GM12873 (cell line): ENCODE measurements around the gene SMIM28.

ENCODE experiments used
- TF ChIP-seq, protein P1 (sequence below): IDR thresholded peaks from 2 replicates; pipeline ENCODE4 v1.5.1; 2012; ENCODE audit warnings: low read depth, mild to moderate bottlenecking, moderate library complexity, low read length, control low read depth; ENCODE audit not compliant: insufficient read depth; ENCODE audit errors: missing control alignments

The SMIM28 gene

GRCh38 chr6:138419766-138420165 lies 42.1 kb downstream of the SMIM28 start:
- TF ChIP-seq, protein P1, sequence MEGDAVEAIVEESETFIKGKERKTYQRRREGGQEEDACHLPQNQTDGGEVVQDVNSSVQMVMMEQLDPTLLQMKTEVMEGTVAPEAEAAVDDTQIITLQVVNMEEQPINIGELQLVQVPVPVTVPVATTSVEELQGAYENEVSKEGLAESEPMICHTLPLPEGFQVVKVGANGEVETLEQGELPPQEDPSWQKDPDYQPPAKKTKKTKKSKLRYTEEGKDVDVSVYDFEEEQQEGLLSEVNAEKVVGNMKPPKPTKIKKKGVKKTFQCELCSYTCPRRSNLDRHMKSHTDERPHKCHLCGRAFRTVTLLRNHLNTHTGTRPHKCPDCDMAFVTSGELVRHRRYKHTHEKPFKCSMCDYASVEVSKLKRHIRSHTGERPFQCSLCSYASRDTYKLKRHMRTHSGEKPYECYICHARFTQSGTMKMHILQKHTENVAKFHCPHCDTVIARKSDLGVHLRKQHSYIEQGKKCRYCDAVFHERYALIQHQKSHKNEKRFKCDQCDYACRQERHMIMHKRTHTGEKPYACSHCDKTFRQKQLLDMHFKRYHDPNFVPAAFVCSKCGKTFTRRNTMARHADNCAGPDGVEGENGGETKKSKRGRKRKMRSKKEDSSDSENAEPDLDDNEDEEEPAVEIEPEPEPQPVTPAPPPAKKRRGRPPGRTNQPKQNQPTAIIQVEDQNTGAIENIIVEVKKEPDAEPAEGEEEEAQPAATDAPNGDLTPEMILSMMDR, result no peak

DNA sequence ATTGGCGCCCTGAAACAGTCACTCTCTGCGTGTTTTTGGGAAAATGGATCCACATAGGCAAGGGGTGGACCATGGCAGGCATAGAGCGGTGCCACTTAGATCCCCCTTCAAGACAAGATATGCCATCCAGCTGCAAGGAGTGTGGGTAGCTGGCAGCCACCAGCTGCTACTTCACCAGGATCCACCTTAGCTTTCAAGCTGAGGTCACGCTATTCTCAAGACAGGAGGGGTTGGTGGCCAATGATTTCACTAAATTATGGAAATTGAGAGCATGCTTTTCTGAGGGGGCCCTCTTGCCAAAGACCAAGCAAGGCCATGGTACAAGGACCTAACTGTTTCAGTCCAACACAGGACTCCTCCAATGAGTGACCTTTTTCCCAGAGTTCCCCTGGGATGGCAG lies 42.7 kb downstream of the SMIM28 start:
- TF ChIP-seq, protein P1, result no peak

- TF ChIP-seq, protein P1, result no peak
These were observed 43.4 kb downstream of the SMIM28 start for GRCh38 chr6:138421089-138421488.

DNA sequence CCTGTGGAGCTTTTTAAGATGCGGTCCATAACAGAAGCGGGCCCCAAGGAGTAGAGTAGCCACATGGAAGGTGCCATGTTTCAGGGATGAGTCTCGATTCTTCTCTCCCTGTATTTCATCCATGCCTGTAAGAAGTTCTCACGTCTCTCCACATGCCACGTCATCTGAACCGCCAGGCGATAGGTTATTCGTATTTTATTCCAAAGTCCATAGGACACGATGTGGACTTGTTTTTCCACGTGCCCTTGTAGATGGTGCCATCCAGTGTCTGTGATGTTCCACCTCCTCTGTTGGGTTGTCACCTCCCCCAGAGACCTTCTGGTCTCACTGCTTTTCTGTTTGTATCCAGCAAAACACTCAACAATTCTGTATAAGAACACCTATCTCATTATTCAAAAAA lies 43.9 kb downstream of the SMIM28 start:
- TF ChIP-seq, protein P1, result no peak

GRCh38 chr6:138422861-138423260 lies 45.2 kb downstream of the SMIM28 start:
- TF ChIP-seq, protein P1, result no peak

DNA sequence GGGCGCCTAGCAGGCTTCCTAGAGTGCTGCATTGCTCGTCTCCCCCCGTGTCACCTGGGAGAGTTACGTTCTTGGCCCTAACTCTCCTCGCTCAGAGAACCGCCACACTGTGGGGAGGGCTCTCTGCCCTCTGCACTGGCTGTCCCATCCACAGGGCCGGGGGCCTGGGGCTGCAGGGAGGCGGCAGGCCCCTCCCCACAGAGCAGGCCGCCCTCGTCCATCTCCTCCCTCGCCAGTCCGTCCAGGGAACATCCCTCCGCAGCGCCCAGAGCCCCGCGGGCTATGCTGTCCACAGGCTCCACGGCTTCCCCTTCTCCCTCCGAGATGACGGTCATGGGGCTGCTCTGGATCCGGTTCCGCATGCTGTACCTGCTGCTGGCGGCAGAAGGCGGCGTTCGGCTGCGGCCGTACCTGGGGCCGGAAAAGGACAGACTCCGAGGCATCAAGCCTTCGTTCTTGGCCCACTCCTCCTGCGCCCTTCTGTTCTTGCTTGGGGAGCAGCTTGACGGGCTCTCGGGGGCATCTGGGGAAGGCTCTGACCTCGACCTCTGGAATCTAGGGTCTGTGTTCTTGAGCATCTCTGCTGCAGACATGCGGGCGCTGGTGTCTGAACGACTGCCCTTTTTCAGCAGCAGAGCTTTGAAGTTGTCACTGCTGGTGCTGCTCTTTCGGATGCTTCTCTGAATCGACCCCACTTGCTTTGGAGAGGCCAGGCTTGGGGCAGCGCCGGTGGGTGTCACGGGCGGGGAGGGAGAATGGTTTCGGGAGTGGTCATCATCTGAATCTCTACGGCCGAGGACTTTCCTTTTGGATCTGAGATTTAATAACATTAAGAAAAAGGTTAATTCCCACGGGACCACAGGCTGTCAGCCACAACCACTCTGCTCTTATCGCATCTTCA lies 46.5 kb downstream of the SMIM28 start:
- TF ChIP-seq, protein P1, result no peak

DNA sequence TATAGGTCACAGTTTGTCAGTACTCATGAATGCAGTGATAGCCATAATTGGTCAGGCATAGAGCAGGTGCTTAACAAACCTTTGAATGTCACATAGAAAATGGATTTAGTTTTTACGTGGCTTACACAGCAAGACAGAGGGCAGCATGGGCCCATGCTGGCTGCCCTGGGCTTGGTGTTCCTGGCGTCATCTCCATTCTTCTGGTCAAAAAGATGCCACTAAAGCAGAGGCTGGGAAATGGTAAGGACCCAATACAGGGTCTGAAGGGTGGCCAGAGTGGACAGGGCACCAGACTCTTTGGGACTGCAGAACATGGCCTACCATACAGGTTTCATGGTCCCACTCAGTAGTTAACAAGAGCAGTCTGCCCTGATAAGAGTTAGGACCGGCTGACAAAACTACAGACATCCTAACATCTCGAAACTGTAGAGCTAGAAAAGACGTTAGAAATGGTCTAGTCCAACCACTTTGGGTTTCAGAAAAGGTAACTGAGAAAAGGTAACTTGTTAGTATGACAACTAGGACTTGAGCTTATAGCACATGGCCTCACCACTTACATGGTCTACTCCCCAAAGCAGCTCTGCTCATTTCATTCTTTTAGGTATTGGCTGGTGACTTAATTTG lies 48.9 kb downstream of the SMIM28 start:
- TF ChIP-seq, protein P1, result no peak
